ENCODE results near the gene SLC30A2.

The SLC30A2 gene

DNA sequence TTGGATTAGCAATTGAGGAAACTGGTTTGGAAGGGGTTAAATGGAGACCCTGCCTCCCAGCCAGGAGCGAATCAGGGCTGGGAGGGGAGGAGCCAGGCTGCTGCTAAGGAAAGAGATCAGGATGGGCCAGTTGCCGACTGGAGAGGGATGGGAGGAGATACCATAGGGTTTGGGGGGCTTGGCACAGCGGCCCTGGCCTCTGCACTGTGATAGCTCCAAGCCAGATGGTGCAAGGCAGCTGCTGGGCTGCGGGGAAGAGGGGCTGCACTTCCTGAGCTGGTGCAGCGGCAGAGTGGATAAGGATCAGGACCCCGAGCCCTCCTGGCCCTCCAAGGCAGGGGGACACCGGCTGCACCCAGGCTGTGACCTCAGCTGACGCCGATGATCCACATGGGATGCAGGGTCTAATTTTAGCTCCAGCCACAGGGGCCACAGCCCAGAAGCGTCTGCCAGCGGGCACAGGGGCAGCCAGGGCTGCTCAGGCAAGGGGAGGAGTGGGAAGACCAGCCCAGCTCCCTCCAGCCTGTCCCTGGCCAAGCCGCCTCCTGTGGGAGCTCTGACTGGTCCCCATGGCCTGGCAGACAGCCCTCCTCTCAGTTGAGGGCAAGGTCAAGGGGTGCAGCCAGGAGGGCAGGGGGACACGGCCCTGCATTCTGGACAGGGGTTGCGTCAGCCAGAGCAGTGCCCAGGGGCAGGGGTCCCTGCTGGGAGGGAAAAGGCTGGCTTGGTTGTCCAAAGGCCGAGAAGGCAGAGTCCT is 24.1 kb downstream of the SLC30A2 start, which contains the start of gene EXTL1:
Gene EXTL1, plus strand, starts transcription at position 129 of the 757 bp plus-strand sequence. CDS start 872 bp downstream, outside the sequence.
- no peak for DNase-seq (ENCODE audit: low read depth in 3 of 3)

DNA sequence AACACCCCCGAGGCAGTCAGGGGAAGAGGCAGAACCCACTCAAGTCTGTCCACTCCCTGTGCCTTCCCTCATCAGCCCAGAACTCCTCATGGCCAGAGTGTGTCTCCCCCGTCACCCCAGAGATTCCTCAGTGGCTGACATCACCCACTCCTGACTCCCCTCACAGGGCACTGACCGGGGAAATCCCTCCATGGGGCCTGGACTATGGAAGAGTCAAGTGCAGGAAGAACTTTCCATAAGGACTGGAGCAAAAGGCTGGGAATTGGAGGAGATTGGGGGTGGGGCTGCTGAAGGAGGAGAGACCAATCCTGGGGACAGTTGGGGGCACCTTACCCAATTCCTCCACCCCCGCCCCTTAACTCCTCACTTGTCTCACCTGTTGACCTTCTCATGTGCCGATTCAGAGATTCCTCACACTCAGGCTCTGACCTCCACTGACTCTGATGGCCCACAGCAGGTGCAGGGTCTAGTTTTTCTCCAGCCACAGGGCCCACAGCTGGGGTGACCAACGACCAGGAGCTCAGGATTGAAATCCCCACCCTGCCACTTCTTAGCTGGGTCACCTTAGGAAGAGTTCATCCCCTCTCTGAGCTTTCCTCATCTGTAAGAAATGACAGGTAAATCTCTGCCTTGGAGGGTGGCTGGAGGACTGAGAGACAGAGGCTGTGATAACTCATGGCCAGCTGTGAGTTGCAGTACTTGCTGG is 24.8 kb downstream of the SLC30A2 start:
- DNase-seq (ENCODE audit: low read depth in 3 of 3), result no peak

DNA sequence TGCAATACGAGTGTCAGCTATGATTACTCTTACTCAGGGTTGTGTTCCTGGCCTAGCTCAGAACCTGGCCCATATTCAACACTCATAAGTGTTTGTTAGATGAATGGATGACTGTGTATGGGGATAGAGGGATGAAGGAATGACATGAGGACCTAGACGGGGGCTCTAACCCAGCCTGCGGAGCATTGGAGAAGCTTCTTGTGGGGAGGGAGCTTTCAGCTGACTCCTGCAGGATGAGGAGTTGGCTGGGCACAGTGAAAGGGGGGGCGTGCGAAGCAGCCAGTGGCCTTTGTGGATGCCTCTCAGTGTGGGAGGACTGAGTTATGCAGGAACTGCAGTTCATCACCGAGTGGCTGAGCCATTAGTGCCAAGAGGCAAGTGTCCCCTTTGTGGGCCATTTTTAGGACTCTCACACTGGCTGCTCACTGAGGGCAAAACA is 25.6 kb downstream of the SLC30A2 start:
- no peak for DNase-seq (ENCODE audit: low read depth in 3 of 3)

DNA sequence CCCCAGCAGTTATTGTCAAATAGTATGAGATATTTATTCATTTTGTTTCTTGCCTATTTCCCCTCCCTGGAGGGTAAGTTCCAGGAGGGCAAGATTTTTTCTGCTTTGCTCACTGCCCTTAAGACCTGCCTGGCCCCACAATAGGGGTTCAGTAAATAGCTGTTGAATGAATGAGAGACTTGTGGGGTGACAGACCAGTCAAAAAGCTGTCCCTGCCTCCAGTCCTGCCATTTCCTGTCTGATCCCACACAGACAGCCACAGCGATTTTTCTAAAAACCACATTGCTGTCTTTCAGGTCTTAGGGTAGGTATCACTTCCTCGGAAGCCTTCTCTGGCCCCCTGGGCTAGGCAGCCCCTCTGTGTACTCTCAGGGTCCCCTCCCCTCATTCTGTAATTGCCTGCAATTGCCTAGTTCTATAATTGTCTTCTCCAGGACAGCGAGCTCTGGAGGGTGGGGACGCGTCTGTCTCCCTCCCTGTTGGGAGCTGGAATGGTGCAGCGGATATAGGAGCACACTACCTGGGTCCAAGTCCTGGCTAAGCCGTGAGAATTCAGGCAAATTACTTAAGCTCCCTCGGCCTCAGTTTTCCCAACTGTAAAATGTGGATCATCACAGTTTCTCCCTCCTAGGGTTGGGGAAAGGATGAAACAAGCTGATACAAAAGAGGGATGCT is 26.1 kb downstream of the SLC30A2 start:
- no peak for DNase-seq (ENCODE audit: low read depth in 3 of 3)

DNA sequence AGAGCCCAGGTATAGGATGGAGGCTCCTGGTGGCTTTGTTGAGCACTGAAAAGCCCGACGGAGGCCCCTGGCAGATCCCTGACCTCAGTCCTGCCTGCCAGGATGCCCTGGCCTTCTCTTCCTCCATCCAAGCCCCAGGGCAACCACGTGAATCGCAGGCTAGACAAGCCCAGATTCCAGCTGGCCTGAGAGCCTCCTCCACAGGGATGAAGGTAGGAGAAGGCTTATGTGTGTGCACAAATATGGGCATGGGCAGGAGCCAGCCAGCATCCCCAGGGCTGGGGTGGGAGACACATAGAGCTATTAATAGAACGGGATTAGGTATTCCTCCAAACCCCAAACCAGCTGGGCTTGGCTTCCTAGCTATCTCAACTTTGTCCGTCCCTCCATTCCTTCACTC is 28.3 kb downstream of the SLC30A2 start:
- no peak for DNase-seq (ENCODE audit: low read depth in 3 of 3)

DNA sequence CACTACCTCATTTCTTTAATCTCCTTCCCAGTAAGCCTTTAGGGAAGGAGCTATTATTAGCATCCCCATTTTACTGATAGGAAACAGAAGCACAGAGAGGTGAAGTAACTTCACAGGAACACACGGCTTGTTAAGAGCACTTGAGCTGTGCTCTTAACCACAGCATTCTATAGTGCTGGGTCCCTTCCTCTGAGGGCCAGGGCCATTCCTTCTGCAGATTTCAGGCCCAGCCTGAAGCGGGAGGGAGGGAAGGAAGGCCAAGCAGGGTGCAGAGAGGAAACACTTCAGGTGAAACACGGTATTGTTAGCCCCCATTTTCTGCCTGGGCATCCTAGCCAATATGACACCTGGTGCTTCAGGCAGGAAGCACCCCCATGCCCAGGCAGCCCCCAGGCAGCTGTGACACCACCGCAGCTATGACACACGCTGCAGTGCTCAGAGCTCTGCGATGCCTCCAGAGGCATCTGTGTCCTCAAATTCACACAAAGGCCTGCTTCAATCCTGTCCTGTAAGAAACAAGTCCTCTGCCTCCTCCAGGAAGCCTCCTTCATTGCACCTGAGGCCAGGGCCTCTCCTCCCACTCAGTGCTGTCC is 28.9 kb downstream of the SLC30A2 start:
- no peak for DNase-seq (ENCODE audit: low read depth in 3 of 3)

DNA sequence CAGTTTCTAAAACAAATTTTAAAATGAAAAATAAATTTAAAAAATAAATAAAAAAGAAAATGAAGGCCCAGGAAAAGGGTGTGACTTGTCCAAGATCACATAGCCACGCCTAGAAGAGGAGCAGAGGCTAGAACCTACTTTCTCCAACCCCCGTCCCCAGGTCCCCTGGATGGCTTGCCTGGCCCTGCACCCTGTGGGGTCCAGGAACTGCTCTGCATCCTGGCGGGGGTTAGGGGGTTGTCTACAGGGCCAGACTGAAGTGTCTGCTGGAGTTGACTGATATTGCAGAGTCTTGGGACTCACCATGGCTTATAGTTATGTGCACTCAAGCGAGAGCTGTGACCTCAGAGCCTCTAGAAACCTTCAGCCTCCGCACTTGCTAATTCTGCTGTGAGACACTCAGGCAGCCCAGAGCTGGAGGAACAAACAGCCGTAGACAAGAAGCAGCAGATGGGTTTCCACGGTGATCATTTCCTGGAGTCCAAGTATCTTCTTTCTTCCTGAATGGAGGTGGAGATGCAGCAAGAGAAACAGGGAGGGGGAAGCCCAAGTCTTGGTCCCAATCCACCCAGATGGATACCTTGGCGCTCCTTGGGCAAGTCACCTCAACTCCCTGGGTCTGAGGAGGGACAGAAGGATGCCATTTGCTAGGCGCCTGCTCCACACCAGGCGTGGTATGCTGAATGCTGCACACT is 29.5 kb downstream of the SLC30A2 start:
- no peak for DNase-seq (ENCODE audit: low read depth in 3 of 3)

DNA sequence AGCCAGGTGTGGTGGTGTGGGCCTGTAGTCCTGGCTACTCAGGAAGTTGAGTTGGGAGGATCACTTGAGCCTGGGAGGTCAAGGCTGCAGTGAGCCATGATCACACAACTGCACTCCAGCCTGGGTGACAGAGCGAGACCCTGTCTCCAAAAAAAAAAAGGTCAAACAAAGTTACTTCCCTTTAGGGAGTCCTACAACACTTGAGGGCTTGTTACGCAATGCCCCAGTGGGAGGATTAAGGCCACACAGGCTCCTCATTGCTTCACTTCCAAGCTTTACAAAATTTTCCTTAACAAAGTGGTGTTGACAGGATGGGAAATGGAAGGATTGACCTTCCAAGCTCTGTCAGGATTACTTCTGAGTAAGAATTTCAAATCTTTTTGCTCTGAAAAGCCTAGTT is 30.6 kb downstream of the SLC30A2 start:
- no peak for DNase-seq (ENCODE audit: low read depth in 3 of 3)

DNA sequence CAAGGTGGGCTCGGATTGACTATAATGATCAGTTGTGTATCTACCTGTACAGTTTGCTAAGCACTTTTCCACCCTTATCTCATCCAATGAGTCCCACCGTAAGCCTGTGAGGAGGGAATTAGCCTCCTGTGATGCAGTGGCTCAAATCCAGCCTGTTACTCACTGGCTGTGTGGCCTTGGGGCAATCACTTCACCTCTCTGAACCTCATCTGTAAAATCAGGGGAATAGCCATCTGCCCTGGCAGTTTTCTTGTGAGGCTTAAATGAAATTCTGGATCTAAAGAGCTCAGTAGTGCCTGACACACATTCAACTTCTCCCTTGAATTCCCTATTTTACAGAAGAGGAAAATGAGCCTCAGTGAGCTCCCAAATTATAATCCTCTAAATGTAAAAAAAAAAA is 31.7 kb downstream of the SLC30A2 start:
- no peak for DNase-seq (ENCODE audit: low read depth in 3 of 3)

DNA sequence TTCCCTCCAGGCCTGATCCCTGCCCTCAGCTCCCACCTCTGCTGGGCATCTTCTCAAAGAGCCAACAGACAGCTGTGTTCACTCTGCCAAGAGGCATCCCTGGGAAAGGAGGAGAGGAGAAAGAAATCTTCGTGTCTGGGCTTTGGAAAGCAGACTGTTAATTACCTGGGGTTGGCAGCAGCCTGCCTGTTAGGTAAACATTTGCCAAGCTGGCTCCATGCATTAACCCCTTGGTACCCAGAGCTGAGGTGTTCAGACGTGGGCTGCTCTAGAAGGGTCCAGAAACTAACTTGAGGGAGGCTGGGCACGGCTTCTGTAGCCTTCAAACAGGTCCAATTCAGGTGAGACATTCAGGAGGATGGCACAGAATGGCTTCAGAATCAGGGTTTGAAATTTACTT is 33.1 kb downstream of the SLC30A2 start:
- DNase-seq (ENCODE audit: low read depth in 3 of 3), result no peak

DNA sequence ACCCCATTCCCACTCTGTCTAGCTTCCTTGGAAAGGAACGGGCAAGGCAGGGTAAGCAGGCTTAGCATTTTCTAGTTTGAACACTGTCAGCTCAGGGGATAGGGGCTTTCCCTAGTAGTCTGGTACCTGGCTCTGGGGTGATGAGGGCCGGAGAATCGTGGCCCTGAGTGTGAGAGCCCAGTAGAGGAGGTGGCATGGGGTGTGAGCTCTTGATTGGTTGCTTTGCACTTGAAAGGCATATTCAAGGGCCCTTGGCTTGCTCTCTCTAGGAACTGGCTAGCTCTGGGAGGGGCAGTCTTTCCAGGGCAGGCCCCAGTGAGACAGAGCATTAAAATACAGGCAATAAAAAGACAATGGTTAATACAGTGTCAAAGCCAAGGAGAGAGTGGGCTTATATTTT is 35.1 kb downstream of the SLC30A2 start:
- DNase-seq (ENCODE audit: low read depth in 3 of 3), result no peak

DNA sequence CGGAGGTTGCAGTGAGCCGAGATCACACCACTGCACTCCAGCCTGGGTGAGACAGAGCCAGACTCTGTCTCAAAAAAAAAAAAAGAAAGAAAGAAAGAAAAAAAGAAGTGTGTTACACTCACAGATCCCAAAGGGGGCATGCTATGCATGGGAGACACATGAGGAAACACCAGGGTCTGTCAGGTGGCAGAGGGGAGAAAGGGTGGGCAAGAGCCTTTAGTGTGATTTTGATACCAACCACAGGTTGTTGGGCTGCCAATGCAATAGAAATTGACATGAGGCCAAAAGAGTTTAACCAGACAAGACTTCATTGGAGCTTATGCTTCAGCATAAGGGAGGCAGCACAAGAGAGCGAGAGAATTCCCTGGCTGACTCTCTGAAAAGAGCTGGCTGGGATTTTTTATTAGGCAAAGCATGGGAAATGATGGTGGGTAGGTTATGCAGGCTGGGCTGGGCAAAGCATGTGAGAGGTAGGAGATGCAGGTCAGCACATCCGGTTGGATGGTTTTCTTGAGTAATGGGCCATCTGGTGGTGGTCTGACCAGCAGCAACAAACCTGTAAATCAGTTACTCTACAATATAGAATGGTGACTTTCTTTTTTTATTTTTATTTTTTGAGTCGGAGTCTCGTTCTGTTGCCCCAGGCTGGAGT is 36.0 kb downstream of the SLC30A2 start:
- DNase-seq (ENCODE audit: low read depth in 3 of 3), result no peak

DNA sequence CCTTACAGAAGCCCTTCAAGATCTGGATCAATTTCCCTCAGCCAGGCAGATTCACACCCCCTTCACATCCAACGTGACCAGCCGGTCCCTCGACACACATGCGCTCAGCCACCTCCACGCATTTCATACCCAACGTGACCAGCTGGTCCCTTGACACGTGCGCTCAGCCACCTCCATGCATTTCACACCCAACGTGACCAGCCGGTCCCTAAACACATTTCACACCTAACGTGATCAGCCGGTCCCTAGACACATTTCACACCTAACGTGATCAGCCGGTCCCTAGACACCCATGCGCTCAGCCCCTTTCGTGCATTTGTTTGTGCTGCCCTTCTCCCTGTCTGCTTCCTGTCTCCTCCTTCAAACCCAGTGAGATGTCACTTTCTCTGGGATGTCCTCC is 39.2 kb downstream of the SLC30A2 start:
- no peak for DNase-seq (ENCODE audit: low read depth in 3 of 3)

DNA sequence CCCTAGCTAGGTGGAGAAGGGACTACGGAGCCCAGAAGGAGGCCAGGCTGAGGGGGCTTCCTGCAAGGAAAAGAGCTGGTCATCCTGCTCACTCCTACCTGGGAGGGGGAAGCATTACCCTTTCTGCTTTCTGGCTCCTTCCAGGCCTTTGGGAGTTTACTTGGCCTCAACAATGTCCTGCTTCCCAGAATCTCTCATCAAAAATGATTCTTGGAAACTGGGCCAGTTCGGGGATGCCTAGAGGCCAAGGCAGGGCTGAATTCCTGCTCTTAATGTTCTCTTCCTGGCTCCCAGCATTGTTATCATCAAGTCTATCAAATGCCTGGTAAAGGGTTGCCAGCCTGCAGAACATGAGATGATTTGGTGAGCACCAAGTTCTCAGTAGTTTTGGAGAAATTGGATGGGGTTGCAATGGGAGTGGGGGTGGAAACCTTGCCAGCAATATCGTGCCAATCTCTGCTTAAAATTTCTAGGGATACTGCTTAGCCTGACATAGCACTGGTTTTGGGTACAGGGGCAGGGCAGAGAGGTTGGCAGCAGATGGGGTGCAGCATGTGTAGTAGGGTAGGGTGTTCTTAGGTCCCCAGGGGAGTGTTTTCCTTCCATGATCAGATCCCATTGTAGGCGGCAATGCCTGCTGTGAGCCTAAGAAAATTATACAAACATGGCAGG is 40.3 kb downstream of the SLC30A2 start:
- no peak for DNase-seq (ENCODE audit: low read depth in 3 of 3)

DNA sequence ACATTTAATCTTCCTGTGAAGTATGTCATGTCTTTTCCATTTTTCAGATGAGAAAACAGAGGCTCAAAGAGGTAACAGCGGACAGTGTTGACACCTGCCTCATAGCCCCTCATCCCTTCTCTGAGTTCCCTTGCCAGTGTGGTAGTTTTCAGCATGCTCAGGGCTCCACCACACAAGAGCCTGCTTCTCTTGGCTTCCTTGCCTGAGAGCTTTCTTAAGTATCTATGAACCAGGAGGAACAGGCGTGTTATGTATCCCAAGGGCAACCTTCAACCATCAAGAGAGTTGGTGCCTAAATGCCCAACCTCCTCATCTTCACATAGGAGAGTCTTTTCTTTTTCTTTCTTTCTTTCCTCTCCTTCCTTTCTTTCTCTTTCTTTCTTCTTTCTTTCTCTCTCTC is 42.2 kb downstream of the SLC30A2 start:
- DNase-seq (ENCODE audit: low read depth in 3 of 3), result no peak

DNA sequence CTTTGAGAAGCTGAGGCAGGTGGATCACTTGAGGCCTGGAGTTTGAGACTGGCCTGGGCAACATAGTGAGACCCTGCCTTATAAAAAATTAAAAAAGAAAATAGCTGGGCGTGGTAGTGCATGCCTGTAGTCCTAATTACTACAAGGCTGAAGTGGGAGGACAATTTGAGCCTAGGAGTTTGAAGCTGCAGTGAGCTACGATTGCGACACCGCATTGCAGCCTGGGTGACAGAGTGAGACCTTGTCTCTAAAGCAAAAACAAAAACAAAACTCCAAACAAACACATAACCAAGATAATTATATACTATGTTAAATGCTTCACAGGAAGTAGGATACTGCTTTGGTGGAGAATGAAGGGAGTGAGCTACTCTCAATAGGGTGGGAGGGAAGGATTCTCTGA is 42.7 kb downstream of the SLC30A2 start:
- DNase-seq (ENCODE audit: low read depth in 3 of 3), result no peak

DNA sequence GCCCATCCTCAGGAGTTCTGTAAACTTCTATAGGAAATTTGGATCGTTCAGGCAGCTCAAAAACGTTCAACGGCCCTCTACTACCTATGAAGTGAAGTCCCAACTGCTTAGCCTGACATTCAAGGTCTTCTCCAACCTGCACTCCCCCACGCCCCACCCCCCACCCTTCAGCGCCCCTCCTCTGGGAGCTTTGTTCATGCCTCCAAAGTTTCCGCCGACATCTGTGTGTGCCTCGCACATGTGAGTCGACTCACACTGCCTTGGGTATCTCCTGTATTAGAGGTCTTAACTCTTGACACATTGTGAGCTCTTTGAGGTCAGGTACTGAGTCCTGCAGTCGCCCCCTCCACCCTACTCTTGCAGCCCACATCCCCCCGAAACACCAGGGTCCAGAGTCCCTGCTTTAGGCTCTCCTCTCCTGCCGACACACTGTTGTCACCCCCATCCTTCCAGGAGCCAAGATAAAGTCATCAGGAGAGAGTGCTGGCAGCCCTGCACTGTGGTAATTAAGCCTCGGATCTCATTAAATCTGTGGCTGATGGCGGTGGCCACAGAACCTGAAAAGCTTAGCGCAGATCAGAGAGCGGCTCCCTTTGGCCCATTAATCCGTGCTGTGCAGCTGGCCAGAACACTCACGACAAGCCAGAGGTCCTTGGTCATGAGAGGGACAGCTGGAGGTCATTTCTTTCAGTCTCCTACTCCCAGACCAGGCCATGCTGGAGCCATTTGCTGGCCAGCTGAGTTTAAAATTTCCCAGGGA is 46.7 kb downstream of the SLC30A2 start:
- no peak for DNase-seq (ENCODE audit: low read depth in 3 of 3)

DNA sequence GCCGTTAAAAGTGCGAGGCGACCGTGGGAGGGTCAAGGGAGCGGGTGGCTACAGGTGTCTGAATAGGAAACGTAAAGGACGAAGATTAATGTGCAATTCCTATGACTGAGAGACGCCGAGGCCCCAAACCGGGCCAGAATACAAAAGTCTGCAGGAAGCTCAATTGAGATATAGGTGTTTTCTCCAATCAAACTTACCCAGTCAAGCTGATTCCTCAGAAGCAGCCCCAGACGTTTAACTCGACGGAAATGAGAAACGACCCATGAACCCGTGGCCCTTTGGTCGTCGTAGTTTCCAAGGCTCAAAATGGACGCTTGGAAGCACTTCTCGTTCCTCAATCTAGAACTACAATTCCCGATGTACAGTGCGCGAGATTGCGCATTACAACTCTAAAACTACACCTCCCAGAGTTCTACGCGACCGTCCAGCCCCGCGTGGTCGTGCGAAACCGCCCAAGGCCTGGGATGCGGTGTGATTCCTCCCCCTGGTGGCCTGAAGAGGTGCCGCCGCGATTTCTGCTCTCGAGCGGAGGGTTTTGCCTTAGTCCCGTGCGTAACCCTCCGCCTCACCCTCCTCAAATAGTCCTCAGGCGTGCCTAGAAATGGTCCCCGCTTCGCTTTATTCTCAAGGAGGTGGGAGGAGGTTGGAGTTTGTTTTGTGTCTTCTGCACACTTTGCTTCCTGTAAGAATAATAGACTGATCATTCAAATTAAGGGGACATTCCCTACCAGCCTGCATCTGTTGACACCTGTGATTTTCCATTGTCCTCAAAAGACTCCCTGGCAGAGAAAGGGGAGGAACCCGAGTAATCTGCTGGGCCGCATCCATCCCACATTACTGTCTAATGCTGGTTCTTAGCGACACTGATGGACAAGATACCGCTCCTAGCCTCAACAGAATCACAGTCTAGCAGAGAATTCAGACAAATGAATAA is 47.8 kb downstream of the SLC30A2 start, which contains the start of gene PAFAH2:
Gene PAFAH2, minus strand, starts transcription at position 236 of the 934 bp plus-strand sequence. CDS start 7,247 bp downstream, outside the sequence.
- DNase-seq (ENCODE audit: low read depth in 3 of 3), result peak; percentile 87 to 95 (median 91)
